KOPT-K1 (cell line): ENCODE measurements around the gene TNFRSF8.
"Not testable (repeated sequence)": the region's sequence is repeated elsewhere in the genome, so short reads cannot be mapped to it uniquely, and the experiment has no call there.

ENCODE experiments used
- H3K27ac ChIP-seq: fragments of 200-600 bp; sonication (generic); 2 replicates; pipeline ENCODE4 v1.5.1; 2016; ENCODE audit warnings: antibody characterized with exemption, mild to moderate bottlenecking, low read depth, low read length; ENCODE audit not compliant: poor library complexity, severe bottlenecking
- H3K36me3 ChIP-seq: fragments of 200-600 bp; sonication (generic); 2 replicates; pipeline ENCODE4 v1.5.1; 2017; ENCODE audit warnings: antibody characterized with exemption, mild to moderate bottlenecking, low read length, moderate library complexity; ENCODE audit not compliant: insufficient read depth
- H3K9me3 ChIP-seq: fragments of 200-600 bp; sonication (generic); 2 replicates; pipeline ENCODE4 v1.5.1; 2017; ENCODE audit warnings: antibody characterized with exemption, low read length, mild to moderate bottlenecking; ENCODE audit not compliant: insufficient read depth, poor library complexity, severe bottlenecking

The TNFRSF8 gene

DNA sequence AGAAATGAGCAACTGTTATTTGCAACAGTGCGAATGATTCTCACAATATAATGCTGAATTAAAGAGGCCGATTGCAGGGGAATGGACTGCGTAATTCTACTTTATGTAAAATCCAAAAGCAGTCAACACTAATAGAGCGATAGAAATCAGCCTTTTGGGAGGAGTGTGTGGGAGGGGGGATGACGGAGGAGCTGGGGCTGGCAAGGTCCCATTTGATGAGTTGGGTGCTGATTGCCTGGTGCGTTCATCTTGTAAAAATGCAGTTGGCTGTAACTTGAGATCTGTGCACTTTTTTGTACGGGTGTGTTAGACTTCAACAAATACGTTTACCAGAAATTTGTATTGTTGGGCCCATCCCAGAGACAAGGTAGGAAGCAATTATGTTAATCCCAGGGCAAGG, 20.7 kb downstream of the TNFRSF8 start:
- Histone ChIP-seq H3K9me3 (peaks cover 8% of the 10 kb centered on the region), H3K36me3 (no peaks in the 10 kb centered on the region), H3K27ac (no peak overlapping the region)

DNA sequence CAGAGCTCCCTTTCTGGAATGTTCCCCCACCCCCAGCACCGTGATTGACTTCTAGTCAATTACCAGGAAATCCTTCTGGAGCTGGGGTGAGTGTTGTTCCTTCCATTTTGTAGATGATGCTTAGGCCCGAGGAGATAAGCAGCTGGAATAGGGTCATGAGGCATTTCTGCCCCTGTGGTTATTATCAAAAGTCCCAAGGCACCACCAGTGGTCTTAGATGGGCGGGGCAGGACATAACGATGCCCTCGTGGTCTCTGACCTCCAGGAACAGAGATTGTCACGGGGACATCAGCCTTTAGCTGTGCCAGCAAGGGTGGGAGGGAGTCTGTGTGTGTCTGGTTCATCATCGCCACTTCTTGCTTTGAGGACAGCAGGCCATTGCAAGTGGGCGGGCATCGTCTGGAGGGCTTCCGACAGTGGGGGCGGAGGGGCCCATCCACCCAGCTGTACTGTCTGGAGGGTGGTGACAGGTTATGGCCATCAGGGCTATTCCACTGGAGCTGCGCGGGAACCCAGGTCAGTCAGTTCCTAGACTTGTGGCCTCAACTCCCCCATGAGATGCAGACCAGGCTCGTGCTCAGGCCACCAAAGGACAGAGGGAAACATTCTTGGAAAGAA, 22.6 kb downstream of the TNFRSF8 start:
- no peaks in the 10 kb centered on the region for H3K36me3 ChIP-seq
- H3K9me3 ChIP-seq = peaks cover 8% of the 10 kb centered on the region
- H3K27ac ChIP-seq = no peak overlapping the region

DNA sequence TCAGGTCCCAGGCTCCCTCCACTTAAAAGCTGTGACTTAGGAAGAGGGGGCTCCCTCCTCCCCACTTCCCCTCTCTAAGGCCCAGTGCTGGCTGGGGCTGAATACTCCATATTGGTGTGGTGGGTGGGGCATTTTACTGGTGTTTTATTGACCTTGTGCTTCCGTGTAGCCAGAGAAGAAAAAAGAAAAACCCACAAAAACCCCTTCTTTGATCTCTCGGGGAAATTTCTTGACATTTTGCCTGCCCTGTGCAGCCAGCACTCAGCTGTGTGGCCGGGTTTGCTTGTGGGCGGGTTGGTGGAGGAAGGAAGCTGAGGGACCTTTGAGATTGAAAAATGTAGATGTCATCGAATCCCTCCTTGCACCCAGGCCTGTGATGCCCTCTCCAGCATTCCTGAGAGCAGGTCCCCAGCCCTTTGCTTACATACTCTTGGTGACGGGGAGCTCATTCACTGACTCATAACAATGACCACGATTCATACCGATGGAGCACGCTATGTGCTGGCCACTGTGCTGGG, 24.8 kb downstream of the TNFRSF8 start:
- no peaks in the 10 kb centered on the region for H3K36me3 ChIP-seq
- H3K9me3 ChIP-seq = peaks cover 6% of the 10 kb centered on the region
- H3K27ac ChIP-seq = peak overlapping the region; percentile 69

DNA sequence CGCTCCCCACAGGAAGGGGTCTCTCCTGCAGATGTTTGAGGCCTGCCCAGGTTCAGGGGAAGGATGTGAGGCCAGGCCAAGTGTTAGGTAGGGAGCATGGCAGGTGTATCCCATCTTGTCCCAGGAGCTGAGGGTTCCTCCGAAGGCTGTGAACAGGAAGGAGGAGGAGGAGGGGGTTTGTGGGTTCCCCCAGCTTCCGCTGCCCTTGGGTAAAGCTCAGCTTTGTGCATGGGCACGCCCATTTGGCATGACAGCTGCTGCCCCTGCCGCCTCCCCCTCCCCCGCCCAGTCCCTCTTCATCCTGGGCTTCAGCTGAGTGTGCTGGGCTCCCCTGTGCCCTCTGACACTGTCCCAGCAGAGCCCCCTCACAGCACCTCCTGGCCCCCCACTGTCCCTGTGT, 25.5 kb downstream of the TNFRSF8 start:
- H3K27ac ChIP-seq = peak overlapping the region; percentile 69
- H3K9me3 ChIP-seq = no peaks in the 10 kb centered on the region
- no peaks in the 10 kb centered on the region for H3K36me3 ChIP-seq

DNA sequence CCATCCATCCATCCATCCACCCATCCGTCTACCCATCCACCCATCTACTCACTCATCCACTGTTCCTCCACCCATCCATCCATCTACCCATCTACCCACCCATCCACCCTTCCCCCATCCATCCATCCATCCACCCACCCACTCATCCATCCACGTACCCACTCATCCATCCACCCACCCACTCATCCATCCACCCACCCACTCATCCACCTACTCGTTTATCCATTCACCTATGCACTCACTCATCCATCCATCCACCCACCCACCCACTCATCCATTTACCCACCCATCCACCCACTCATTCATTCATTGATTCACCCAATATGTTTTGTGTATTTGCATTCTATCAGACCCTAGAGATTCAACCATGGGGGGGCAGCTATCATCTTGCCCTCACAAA, 27.2 kb downstream of the TNFRSF8 start:
- H3K36me3 ChIP-seq = no peaks in the 10 kb centered on the region
- H3K27ac ChIP-seq = no peak overlapping the region
- no peaks in the 10 kb centered on the region for H3K9me3 ChIP-seq

DNA sequence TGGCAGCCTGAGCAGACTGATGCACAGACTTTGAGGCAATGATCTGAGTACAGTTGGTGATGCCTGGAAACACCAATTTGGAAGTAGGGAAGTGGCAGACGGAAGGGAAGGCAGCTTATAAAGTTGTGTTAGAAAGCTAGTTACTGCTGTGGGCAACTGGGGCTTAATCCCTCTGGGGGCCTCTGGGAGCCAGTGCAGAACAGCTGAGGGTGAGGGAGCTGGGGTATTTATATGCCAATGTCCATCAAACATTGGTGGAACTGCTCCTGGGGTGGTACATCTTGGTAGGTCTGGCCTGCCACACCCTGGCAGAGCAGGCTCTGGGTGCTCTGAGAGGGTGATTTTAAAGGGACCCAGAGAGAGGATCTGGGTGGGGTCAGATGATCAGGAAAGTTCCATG, 28.1 kb downstream of the TNFRSF8 start:
- Histone ChIP-seq H3K36me3 (no peaks in the 10 kb centered on the region), H3K9me3 (no peaks in the 10 kb centered on the region)

DNA sequence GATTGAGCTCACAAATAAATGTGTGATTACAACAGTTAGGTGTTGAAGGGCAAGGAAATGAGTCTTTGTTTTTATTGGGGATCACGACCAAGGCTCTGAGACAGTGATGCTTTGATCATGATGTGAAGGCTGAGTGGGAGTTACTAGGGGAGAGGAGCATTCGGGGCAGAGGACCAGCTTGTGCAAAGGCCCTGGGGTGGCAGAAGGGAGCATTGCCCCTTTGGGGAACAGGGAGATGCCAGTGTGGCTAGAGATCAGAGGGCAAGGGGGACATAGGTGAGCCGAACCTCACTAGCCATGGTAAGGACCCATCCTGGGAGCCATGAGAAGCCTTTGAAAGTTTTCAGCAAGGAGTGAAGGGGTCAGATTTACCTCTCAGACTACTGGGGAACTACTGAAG, 31.1 kb downstream of the TNFRSF8 start:
- H3K9me3 ChIP-seq = no peaks in the 10 kb centered on the region
- peaks cover 7% of the 10 kb centered on the region; the same call in 1 of the 2 replicates for H3K36me3 ChIP-seq
- H3K27ac ChIP-seq = no peak overlapping the region

More for the DNA sequence above, 28.1 kb downstream of the TNFRSF8 start:
- no peak overlapping the region for H3K27ac ChIP-seq

DNA sequence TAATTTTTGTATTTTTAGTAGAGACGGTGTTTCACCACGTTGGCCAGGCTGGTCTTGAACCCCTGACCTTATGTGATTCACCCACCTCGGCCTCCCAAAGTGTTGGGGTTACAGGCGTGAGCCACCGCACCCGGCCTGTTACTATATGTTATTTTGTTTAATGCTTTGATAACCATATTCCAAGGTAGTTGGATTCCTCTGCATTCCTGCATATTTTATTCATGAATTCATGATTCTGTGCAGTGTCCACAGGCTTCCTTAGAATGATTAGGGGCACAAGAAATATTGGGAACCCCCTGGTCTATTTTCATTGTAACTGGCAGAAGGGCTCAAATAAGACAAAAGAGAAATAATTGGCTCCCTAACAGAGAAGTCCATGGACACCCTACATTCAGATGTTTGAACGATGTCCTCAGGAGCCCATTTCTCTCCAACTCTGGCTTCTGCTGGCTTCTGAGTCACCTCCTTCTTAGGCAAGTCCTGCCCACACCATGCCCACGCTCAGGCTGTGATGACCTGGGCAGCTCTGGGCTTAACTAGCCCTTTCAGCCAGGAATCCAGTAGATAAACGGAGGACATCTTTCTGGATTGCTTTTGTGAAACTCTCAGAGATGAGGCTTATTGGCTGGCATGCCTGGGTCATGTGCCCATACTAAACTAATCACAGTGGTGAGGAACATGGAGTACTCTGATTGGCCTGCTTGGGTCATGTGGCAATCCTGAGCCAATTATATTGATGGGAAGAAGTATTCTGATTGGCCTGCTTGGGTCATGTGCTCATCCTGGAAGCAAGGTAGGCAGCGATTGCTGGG, 32.6 kb downstream of the TNFRSF8 start:
- Histone ChIP-seq H3K27ac (no peak overlapping the region), H3K9me3 (no peaks in the 10 kb centered on the region), H3K36me3 (peaks cover 7% of the 10 kb centered on the region; the same call in 1 of the 2 replicates)

DNA sequence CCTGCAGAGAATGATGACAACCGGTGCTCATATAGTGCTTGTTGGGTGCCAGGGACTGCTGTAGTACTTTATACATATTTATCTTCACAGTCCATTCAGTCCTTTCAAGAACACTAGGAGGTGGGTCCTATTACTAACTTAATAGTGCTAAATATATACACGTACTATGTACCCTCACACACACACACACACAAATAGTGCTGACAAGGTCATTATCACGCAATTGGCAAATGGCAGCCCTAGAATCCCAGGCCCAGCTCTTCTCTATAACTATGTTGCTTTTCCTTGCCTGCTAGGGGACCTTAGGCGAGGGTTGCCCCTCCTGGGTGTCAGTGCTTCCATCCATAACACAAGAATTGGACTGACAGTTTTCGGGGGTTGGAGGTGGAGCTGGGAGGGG, 33.5 kb downstream of the TNFRSF8 start:
- Histone ChIP-seq H3K36me3 (peaks cover 7% of the 10 kb centered on the region; the same call in 1 of the 2 replicates), H3K9me3 (no peaks in the 10 kb centered on the region), H3K27ac (no peak overlapping the region)

DNA sequence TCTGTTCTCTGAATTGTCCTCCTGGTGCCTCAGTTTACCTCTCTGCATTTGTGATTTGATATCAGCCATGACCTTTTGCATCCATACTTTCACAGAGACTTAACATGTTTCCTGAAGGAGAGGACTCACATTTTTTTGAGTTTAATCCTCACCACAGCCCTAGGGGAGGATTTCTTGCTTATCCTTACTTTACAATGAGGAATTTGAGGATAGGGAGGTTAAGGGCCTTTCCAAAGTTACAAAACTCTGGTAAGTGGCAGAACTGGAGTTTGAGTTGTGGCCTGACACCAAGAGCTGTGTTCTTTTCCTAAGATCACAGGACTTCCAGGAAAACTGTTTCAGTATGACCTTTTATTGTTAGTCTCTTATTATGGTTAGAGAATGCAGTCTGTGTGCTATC, 34.2 kb downstream of the TNFRSF8 start:
- no peak overlapping the region for H3K27ac ChIP-seq
- no peaks in the 10 kb centered on the region for H3K9me3 ChIP-seq
- peaks cover 7% of the 10 kb centered on the region; the same call in 1 of the 2 replicates for H3K36me3 ChIP-seq

DNA sequence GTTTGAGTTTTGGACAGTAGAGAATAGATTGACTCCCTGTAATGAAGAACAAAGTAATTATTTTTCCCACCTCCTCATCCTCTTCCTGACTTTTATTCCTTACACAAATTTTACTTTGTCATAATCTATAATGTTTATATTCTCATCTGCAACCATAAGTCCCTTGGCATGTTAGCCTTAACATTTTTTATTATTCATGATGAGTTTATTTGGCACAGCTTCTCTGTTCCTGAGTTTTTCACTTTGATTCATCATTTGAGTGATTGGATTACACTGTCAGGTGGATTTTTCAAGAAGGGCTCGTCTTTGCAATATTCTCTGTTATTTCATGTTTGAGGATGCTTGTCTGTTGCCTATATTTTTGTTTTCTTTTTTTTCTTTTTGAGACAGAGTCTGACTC, 35.7 kb downstream of the TNFRSF8 start:
- Histone ChIP-seq H3K27ac (no peak overlapping the region), H3K36me3 (peaks cover 7% of the 10 kb centered on the region; the same call in 1 of the 2 replicates), H3K9me3 (no peaks in the 10 kb centered on the region)

DNA sequence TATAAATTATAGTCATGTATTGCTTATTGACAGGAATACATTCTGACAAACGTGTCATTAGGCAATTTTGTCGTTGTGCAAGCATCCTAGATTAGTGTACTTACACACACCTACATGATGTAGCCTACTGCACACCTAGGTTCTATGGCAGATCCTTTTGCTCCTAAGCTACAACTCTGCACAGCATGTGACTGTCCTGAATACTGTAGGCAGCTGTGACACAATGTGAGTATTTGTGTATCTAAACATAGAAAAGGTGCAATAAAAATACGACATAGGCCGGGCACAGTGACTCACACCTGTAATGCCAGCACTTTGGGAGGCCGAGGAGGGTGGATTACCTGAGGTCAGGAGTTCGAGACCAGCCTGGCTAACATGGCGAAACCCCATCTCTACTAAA, 36.5 kb downstream of the TNFRSF8 start:
- Histone ChIP-seq H3K27ac (no peak overlapping the region), H3K9me3 (no peaks in the 10 kb centered on the region), H3K36me3 (peaks cover 11% of the 10 kb centered on the region; the same call in 1 of the 2 replicates)

DNA sequence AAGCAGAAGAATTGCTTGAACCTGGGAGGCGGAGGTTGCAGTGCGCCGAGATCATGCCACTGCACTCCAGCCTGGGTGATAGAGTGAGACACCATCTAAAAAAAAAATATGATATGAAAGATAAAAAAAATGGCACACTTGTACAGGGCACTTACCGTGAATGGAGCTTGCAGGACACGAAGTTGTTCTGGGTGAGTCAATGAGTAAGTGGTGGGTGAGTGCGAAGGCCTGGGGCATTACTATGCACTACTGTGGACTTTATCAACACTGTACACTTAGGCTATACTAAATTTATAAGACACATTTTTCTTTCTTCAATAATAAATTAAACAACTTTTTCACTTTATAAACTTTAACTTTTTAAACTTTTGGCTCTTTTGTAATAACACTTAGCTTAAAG, 37.0 kb downstream of the TNFRSF8 start:
- Histone ChIP-seq H3K27ac (no peak overlapping the region), H3K36me3 (peaks cover 16% of the 10 kb centered on the region; the same call in 1 of the 2 replicates), H3K9me3 (no peaks in the 10 kb centered on the region)

DNA sequence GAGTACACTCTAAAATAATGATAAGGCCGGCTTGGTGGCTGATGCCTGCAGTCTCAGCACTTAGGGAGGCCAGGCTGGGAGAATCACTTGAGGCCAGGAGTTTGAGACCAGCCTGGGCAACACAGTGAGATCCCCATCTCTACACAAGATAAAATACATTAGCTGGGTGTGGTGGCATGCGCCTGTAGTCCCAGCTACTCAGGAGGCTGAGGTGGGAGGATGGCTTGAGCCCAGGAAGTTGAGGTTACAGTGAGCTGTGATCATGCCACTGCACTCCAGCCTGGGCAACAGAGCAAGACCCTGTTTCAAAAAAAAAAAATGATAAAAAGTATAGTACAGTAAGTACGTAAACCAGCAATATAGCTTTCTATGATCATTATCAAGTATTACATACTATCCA, 38.0 kb downstream of the TNFRSF8 start:
- H3K27ac ChIP-seq, H3K9me3 ChIP-seq: not testable (repeated sequence)
- peaks cover 16% of the 10 kb centered on the region; the same call in 1 of the 2 replicates for H3K36me3 ChIP-seq

DNA sequence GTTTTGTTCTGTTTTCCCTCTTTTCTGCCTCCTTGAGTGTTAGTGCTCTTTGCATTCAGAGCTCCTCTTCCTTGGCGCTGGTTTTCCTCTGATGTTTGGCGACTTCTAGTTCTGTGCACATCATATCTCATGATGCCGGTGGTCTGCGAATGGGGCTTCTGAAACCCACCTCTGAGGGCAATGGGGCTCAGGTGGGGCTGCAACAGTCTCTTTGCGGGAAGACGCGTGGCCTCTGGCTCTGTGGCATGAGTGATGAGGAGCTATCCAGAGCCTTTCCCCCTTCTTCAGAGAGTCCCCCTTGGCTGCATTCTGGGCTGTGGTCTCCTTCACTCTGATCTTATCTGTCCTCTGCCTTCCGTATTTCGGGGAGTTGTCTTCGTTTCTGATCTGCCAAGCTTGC, 39.0 kb downstream of the TNFRSF8 start:
- no peaks in the 10 kb centered on the region for H3K9me3 ChIP-seq
- no peak overlapping the region for H3K27ac ChIP-seq
- H3K36me3 ChIP-seq = peaks cover 12% of the 10 kb centered on the region; the same call in 1 of the 2 replicates
